Dermis blood vessel endothelial cell (primary cell): ENCODE data around the gene ARID3C. TPM values are rescaled to one million over a fixed set of nuclear protein-coding genes. Genes with fewer than 3 reads are reported as not detected.
"Not testable (repeated sequence)": the region's sequence is repeated elsewhere in the genome, so short reads cannot be mapped to it uniquely, and the experiment has no call there.

Experiments used
- DNase-seq: peaks from one replicate; pipeline ENCODE4 v3.0.0; 2010
- total RNA-seq: library from RNA; depleted of rRNA; stranded (reverse); fragments of >200 nt; gene quantifications from 2 replicates; pipeline ENCODE4 v1.2.3, GENCODE V29; 2014

Gene ARID3C
- total RNA-seq, 1 donor from 2014 or later, result 0.51 TPM

DNA sequence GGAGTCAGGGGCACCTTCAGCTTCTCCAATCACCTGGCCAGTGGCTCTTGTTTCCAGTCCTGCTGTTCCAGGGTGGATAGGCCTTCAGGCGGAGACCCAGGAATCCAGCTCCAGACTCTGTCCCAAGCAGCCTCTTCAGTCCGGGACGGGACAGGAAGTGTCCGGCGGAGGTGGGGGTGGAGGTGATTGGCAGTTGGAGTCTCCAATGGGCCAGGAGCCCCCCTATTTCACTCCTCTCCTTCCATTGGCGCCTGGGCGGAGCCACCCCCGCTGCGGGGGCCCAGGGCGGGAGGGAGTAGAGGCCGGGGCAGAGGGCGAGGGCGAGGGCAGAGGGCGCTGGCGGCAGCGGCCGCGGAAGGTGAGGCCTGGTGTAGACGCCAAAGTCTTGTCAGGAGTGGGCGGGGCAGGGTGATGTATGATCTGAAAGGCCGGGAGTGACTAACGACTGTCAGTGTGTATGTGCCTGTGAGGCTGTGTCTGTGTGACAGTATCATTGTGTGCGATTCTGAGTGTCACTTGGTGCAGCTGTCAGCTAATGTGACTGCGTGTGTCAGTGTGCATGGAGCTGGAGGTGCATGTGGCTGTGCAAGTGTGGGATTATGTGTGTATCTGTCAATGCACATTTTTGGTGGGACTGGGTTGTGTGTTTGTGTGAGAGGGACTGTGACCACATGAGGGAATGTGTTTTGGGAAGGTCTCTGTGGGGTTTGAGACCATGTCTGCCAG lies 23.2 kb upstream of the ARID3C start, which contains the start of gene IL11RA:
TSS of gene IL11RA (plus strand) at position 310 of the 726 bp plus-strand sequence. CDS start 3,033 bp downstream, outside the sequence.
- peak; percentile 88 for DNase-seq

DNA sequence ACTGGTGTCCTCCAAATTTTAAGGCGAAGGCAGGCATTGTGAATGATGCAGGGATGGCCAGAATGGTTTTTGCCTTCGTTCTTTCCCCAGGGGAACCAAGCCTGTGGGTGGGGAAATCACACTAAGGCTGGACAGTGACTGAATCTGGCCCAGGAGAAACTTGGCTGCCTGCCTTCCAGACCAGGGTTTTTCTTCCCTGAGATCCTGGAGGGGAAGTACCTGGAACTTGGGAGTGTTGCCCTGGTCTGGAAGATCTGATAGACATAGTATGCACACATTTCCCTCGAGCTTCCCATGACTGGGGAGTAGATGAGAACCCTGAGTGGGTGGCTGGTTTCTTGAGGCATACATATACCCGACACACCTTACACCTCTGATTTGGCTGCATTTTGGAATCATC lies 22.5 kb upstream of the ARID3C start:
- DNase-seq, result peak; percentile 28

DNA sequence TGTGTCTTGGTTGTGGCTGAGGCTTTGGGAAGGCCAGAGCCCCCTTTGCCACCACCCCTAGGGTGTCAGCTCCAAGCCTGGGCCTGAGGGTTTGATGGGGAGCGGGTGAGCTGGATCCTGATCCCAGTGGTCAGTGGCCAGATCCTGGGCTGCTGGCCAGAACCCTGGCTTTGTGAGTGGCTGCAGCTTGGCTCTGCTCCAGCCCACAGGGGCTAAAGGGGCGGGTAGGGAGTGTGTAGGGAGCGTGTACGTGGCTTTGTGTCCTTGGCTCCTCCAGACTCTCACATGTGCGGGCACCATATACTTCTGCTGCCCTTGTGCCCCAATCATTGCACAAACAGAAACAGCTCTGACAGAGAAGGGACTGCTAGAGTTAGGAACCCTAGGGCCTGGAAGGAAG lies 21.9 kb upstream of the ARID3C start:
- DNase-seq, result no peak

DNA sequence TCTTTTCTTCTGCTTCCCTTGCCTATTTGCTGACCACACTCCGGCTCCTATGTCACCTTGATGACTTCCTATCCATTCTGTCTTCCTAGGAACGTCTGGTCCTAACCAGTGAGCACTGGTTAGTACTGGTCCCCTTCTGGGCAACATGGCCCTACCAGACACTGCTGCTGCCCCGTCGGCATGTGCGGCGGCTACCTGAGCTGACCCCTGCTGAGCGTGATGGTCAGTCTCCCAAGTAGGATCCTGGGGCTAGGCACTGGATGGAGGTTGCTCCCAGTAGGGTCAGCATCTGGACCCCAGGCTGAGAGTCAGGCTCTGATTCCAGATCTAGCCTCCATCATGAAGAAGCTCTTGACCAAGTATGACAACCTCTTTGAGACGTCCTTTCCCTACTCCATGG lies 19.8 kb upstream of the ARID3C start:
- DNase-seq, result no peak

DNA sequence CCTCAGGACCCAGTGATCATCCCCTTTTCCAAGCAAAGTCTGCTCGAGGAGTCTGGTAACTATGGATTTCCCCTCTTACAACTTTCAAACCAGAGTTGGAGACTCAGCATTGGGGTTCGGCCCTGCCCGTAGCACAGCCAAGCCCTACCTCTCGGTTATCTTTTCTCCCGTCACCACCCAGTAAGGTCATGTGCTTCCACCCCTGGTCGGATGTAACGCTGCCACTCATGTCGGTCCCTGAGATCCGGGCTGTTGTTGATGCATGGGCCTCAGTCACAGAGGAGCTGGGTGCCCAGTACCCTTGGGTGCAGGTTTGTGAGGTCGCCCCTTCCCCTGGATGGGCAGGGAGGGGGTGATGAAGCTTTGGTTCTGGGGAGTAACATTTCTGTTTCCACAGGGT lies 18.8 kb upstream of the ARID3C start:
- DNase-seq, result no peak

DNA sequence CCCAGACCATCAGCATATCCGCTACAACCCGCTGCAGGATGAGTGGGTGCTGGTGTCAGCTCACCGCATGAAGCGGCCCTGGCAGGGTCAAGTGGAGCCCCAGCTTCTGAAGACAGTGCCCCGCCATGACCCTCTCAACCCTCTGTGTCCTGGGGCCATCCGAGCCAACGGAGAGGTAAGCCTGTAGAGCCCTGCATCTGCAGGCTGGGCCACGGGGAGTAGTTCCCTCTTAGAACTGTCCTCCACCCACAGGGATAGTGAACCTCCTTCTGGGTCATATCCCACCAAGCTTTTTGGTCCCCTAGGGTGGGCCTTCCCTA lies 18.2 kb upstream of the ARID3C start:
- no peak for DNase-seq

DNA sequence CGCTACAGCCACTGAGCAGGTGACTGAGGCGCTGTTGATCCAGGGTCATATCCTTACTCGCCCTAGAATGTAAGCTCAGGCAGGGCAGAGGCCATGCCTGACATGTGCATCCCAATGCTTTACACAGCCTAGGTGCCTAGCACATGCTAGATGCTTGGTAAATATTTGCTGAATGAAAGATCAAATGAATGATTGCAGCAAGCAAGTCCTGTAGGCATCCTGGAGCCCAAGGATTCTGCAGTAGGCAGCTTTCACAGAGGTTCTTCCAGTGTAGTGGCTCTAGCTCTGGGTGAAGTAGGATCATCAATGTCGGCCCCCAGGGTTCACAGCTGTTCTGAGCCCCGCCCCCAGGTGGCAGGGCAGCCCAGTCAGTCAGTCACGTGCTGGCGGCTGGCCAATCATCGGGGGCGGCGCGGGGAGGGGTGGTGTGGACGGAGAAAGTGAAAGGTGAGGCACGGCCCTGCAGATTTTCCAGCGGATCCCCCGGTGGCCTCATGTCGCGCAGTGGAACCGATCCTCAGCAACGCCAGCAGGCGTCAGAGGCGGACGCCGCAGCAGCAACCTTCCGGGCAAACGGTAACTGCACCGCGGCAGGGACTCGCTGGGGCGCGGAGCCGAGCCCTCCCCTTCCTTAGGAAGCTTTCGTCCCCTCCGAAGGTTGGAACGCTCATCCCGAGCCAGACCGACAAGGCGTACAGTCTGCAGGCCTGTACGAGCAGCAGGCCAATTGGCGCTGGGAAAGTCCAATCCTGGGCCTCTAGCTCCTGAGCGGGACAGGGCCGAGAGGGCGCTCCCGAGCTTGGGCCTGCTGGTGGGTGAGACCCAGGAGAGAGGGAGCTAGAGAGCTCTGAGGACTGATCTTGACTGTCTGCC lies 17.6 kb upstream of the ARID3C start, which contains the start of gene GALT:
TSS of gene GALT (plus strand) at position 465 of the 873 bp plus-strand sequence. CDS start at position 495, 30 bp downstream.
- DNase-seq, result peak; percentile 93

DNA sequence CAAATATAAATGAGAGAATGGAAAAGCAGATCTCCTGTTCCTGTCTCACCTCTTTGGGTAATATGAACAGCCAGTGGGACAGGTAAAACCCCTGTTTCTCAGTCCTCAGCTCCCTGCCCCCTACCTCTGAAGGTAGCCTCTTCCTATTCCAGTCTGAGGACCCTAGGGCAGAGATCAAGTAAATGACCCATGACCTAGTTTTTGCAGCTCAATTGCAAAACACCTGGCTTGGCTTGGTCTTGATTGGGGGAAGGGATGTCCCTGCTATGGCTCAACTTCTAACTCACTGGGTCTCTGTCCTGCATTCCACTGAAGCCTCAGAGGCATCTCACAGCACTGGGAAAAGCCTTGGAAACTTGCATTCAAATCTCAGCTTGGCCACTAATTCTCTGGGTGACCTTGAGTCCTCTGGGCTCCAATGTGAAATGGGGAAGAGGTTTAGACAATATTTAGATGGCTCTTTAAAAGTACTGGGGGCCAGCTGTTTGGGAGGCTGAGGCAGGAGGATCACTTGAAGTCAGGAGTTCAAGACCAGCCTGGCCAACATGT lies 16.0 kb upstream of the ARID3C start:
- no peak for DNase-seq

DNA sequence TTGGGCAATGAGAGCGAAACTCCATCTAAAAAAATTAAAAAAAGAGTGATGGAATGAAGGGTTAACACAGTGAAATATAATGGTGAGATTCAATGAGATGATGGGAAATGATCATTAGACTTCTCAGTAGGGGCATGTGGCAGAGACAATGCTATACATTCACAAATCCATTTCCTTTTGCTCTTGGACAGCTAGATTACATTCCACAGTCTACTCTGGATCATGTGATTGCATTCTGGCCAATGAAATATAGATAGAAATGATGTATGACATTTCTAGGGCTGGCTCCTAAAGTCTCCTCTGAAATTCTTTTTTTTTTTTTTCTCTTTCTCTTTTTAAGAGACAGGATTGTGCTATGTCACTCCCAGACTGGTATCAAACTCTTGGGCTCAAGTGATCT lies 13.8 kb upstream of the ARID3C start:
- DNase-seq, result no peak

DNA sequence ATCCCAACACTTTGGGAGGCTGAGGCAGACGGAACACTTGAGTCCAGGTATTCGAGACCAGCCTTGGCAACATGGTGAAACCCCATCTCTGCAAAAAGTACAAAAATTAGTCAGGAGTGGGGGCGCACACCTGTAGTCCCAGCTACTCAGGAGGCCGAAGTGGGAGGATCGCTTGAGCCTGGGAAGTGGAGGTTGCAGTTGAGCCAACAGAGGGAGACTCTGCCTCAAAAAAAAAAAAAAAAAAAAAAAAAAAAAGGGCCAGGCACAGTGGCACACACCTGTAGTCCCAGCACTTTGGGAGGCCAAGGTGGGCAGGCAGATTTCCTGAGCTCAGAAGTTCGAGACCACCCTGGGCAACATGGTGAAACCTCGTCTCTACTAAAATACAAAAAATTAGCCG lies 10.5 kb upstream of the ARID3C start:
- not testable (repeated sequence) for DNase-seq

DNA sequence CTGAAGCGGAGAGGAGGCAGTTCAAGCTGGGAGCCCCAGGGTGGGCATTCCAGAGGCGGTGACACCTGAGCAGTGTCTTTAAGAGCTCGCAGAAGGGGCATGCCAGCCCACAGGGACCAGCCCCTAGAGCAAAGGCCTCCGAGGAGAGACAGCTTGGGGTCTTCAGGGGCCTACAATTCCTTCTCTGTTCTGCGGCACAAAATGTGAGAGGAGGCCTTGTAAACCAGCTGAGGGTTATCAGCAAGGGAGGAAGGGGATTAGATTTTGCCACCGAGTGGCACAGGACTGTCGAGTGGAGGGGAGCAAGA lies 9.2 kb upstream of the ARID3C start:
- no peak for DNase-seq

DNA sequence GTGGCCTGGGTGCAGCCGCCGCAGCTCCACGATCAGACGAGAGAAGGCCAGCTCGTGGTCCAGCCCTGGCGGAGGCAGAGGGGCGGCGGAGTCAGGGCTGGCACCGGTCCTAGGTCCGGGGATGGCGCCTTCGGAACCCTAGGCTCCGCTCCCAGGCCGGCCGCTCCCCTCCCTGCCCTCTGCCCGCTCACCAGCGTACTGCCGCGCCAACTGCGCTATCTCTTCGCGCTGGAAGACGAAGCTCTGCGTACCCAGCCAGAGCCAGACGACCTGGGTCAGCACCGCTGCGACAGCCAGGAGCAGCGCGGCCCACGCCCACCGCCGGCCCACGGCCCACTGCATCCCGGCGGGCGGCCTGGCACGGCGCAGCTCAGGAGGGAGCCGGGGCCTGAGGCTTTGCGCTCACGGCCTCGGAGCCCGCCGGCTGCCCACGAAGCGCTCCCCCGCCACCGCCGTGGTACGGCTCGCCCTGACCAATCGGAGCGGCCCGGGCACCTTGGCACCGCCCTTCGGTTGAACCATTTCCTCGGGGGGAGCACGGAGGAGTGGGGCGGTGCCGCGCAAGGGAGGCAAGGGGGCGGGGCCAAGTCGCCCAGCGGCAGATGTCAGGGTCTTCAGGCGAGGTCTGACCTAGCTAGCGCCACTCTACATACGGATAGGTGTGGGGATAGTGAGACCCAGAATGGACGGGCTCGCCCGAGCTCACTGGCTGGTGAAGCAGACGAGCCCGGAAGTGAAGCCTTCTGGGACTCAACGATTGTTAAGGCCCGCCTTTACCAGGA lies 8.7 kb upstream of the ARID3C start, which contains the start of gene SIGMAR1:
TSS of gene SIGMAR1 (minus strand) at position 432 of the 782 bp plus-strand sequence. CDS start at position 342, 90 bp downstream.
- peak; percentile 95 for DNase-seq

DNA sequence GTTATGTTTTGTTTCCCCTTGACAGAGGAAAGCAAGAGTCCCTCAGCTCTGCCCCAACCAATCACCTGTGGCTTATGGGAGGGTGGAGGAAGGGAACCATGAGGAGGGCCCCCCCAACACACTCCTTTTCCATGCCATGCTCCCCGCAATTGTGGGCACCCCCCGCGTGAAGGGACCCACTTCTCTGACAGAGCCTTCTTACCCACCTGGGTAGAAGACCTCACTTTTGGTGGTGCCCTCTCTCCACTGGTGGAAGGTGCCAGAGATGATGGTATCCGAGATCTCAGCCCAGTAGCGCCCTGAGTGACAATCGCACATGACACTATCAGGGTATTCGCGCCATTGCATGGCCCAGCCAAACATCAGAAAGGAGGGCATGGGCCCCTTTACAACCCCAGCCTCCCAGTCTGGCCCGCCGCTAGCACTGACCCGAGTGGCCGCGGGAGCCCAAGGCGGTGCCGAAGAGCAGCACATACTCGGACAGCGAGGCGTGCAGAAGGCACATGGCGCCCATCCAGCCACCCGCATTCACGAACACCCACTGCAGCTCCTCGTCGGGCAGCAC lies 8.0 kb upstream of the ARID3C start:
- DNase-seq, result no peak

DNA sequence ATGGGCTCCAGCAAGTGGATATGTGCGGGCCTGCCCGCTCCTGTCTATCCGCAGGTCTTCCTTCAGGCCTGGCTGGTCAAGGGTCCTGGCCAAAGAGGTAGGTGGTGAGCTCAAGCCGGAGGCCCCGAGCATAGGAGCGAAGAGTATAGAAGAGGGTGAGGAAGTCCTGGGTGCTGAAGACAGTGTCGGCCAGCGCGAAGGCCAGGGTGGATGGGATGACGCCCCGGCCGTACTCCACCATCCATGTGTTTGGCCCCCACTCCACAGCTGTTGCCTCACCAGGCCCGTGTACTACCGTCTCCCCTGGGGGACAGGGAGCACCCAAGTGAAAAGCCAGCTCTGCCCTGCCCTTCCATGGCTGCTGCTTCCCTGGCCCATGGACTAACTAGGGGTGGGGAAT lies 6.7 kb upstream of the ARID3C start:
- DNase-seq, result no peak

DNA sequence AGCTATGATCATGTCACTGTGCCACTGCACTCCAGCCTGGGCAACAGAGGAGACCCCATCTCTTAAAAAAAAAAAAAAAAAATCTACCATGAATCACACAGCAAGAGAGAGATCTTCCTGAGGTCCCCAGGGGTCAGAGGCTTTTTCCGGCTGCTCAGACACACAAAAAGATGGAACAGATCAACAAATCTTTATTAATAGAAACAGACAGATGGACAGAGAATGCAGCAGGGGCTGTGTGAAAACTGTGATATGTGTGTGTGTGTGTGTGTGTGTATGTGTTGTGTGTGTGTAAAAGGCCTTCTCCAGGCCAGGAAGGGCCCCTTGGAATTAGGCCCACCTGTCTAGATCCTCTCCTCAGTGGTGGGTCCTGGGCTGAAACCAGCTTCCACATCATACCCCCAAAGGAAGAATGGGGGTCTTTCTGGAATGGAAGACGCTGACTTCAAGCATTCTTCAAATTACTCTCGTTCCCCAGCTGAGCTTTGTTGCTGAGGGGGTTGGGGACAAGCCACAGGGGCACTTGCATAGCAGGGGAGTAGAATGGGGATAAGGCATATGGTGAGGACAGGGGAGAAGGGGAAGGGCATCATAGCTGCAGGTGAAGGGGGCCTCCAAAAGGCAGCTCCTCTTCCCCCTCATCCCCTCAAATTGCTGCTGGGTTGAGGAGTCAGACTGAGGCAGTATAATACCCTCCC lies 5.8 kb upstream of the ARID3C start:
- no peak for DNase-seq

DNA sequence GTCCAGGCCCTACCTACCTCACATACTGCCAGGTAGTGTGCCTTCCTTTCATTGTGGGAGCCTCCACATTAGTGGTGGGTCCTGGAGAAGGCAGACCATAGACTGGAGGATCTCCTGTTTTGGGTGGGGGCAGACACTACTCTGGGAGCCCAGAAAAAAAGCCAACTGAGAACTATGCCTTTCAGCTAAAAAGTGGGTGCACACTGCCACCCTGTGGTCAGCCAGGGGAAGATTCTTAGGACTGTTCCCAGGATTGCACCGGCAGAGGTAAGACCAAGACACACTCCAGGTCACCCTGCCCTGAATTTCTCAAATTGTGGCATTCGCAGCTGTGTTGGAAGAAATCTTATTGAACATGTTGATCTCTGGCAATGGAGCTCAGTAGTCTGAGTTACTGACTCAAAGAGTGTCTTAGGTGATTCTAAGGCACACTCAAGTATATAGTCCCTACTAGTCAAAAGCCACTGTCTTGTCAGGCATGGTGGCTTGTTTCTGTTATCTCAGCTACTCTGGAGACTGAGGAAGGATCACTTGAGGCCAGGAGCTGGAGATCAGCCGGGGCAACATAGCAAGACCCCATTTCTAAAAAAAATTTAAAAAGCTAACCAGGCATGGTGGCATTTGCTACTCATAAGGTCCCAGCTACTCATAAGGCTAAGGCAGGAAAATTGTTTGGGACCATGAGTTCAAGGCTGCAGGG lies 5.1 kb upstream of the ARID3C start:
- DNase-seq, result peak; percentile 81

DNA sequence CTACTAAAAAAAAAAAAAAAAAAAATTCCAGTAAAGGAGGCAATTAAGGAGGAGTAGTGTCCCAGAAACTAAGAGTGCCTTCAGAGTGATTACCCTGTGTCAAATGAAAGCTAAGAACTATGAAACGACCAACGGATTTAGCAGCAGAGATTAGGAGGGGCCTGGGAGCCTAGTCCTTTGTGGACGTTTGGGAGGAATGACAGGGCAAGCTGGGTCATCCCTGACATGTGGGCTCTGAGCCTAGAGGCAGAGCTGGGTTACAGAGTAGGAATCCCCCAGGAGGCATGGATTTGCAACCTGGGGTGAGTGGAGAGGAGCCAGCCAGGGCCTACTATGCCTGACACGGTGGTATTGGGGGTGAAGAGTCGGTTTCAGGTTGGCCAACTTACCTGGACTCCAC lies 4.3 kb upstream of the ARID3C start:
- no peak for DNase-seq

DNA sequence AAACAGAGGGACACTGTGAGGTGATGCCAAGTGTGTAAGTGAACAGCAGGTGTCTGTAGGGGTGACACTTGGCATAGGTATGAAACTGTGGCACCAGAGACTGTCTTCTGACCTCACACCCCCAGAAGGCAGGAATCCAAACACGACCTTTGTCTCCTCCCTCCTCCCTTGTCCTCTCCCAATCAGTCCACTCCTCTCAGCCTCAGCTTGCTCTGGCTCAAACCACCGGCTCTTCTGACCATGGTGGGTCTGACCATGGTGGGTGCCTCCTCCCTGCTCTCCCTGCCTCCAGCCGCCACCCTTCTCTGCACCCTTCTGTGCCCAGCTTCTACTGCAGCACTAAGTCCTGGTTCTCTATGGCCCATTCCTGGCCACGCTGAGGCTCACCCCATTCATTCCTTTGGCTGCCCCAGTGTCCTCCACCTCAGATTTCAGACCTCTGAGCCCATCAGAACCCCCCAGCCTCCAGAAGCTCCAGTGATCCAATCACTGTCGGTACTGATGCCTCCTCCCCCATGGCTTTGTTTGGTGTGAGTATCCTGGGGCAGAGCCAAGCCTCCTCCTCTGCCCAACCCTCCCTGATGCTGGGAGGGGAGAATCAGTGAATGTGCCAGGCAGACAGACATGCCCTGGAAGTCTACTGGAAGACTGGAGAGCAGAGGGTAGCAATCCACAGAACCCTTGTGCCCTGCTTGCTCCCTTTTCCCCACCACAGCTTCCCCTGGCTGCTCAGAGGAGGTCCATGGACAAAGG lies 1.7 kb upstream of the ARID3C start:
- DNase-seq, result no peak

DNA sequence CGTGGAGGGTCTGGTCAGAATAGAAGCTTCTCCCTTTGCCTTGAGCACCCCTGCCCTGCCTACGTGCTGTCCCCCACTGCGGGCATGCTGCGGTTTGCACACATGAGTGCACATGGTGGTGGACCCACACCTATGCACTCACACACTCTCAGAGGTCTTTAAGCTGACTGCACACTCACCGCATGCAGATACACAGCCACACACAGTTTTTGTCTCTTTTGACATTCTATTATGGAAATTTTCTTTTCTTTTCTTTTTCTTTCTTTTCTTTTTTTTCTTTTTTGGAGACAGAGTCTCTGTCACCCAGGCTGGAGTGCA lies 584 bp upstream of the ARID3C start:
- no peak for DNase-seq
